ENCODE measurements around the gene SLC38A5.

The SLC38A5 gene

DNA sequence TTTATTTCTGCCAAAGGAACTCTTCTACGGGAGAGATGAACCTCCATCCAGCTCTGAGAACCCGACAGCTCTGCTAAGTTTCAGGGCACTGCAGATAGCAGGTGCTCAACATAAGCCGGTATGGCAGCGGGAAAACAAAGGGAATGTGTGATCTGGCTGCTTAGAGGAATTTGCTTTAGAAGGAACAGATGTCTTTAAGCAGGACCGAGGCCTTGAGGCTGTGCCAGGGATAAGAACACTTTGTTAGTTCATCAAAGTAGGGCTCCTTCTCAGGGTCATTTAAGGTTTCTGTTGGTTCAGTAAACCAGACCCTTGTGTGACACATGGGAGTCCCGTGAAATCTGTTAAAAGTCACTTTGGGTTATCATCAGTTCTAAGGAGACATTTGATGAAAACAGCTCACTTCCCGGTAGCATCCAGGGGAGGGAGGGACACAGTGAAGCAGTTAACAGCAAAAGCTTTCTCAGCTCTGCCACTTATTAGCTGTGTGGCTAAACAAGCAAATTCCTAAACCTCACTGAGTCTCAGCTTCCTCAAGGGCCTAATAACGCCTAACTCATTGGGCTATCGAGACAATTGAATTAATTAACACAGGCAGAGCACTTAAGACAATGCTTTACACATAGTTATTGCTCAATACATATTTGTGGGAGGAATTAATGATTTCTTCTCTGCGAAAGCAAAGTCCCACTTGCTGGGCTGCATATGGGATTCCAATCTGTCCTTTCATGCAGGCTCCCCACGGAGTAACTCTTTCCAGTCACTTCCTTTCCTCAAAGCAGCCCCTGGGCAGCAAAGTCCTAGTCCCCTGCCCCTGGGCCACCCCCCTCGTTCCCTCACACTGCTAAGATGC, 3.0 kb upstream of the SLC38A5 start:
- CTCF ChIA-PET: interaction anchor here (1.4 kb wide), 1 partner anchor 8 kb away, joined by 4 read pairs; no protein-coding TSS in a partner anchor
- no peak for TF ChIP-seq CTCF (IDR thresholded peaks at IDR 0.05; ENCODE audit: control extremely low read depth, extremely low read depth, low read depth, missing control alignments)
- POLR2A ChIA-PET: no interaction called here
- DNase-seq (ENCODE audit: extremely low spot score): no peak

DNA sequence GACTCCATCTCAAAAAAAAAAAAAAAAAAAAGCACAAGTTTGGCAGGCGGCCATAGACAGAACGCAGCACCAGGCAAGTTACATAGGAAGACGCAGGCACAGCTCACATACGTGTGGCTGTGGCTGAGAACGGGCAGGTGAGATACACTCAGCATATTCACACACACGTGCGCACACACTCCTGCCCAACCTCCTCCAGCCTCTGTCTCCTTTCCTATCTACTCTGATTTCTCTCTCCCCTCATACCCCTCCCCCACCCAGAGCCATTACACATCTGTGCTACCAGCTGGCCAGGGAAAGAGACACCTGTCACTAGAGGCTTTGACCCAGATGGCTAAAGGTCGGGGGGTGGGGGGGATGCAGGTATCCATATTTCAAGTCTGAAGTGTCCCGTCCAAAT, 2.2 kb upstream of the SLC38A5 start:
- TF ChIP-seq CTCF (IDR thresholded peaks at IDR 0.05; ENCODE audit: control extremely low read depth, extremely low read depth, low read depth, missing control alignments): no peak
- POLR2A ChIA-PET: no interaction called here
- CTCF ChIA-PET: no interaction called here
- DNase-seq (ENCODE audit: extremely low spot score): no peak

DNA sequence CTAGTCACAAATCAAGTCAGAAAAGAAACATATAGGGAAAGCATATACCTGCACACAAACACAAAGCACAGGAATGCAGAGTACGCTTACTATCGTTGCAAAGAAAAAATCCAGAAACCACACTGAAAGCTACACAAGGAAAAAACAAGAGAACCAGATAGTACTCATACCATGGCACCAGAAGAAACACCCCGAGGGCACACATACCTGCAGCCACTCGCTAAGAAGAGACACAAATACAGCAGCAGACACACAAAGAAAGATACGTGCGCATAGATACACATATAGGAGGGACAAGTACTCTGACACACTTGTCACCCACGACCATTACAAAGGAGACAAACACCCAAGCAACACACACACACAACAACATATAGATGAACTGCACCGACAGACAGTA, 1.4 kb upstream of the SLC38A5 start:
- CTCF ChIA-PET: no interaction called here
- POLR2A ChIA-PET: no interaction called here
- no peak for DNase-seq (ENCODE audit: extremely low spot score)
- no peak for TF ChIP-seq CTCF (IDR thresholded peaks at IDR 0.05; ENCODE audit: control extremely low read depth, extremely low read depth, low read depth, missing control alignments)

DNA sequence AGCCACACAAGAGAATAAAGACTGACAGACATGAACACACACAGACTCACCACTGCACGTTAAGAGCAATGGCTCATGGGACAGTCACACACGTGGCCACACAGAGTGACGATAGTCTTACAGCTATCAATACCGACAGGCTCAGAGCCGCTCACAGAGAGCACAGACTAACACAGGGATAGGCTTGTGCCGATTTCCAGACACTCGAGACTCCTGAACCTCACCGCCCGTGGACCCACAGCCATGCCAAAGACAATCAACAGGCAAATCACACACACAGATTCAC, 716 bp upstream of the SLC38A5 start:
- DNase-seq (ENCODE audit: extremely low spot score): no peak
- POLR2A ChIA-PET: no interaction called here
- CTCF ChIA-PET: interaction anchor here (1.3 kb wide), 1 partner anchor 23 kb away, joined by 4 read pairs; no protein-coding TSS in a partner anchor
- TF ChIP-seq CTCF (IDR thresholded peaks at IDR 0.05; ENCODE audit: control extremely low read depth, extremely low read depth, low read depth, missing control alignments): no peak

GRCh38 chrX:48468693-48469691, 1.1 kb downstream of the SLC38A5 start:
- CTCF ChIA-PET: interaction anchor here (0.7 to 1.8 kb wide), 5 partner anchors 14 to 386 kb away, joined by 3 to 5 read pairs (median 3); partner anchors contain the start of gene RBM3
- peak; percentile 52 for DNase-seq (ENCODE audit: extremely low spot score)

More at GRCh38 chrX:48468693-48469691, 1.1 kb downstream of the SLC38A5 start:
- POLR2A ChIA-PET: no interaction called here
- TF ChIP-seq CTCF (IDR thresholded peaks at IDR 0.05; ENCODE audit: control extremely low read depth, extremely low read depth, low read depth, missing control alignments): peak; percentile 42
